NK-92 (cell line): ENCODE results near the gene SRC.

ENCODE experiments used
- DNase-seq: peaks from one replicate; lab custom pipeline; 2025; ENCODE audit not compliant: unreplicated experiment; lab: John Stamatoyannopoulos, UW

The SRC gene

DNA sequence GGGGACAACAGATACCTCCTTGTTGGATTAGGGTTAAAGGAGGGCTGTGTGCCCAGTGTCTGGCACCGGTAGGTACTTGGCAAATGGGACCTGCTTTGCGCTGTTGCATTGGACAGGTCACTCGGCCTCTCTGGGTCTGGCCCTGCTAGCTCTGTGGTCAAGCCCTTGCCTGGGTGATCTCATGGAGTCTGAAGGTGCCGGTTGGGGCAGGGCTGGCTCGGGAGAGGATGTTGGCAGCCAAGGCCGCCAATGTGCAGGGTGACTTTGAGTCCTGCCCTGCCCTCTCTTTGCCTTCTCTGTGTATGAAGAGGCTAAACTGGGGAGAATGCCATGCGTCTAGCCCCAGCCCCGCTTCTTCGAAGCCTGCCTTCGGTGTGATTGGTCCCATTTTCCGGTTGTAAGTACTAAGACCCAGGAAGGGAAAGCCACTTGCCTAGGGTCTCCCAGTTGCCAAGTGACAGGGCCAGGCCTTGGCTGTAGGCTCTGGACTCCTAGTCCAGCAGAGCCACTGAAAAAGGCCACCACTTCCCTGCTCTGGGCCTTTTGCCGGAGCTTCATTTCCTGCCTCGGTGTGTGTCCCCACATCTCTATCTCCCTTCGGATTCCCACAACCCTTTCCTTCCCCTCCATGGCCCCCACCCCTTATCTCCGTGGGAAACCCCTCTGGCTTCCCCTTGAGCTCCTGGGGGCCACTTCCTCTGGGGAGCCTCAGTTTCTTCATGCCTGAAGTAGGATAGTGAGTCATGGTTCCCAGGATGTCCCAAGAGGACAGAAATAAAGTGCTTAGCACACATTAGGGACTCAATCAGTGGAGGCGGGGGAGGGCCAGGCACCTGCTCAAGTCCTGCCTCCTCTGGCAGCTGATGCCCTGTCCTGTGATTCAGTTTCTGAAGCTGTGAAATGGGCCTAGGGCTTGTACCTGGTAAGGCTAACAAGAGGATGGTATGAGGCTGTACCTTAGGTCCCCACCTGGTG lies 3.9 kb downstream of the SRC start:
- no peak for DNase-seq

DNA sequence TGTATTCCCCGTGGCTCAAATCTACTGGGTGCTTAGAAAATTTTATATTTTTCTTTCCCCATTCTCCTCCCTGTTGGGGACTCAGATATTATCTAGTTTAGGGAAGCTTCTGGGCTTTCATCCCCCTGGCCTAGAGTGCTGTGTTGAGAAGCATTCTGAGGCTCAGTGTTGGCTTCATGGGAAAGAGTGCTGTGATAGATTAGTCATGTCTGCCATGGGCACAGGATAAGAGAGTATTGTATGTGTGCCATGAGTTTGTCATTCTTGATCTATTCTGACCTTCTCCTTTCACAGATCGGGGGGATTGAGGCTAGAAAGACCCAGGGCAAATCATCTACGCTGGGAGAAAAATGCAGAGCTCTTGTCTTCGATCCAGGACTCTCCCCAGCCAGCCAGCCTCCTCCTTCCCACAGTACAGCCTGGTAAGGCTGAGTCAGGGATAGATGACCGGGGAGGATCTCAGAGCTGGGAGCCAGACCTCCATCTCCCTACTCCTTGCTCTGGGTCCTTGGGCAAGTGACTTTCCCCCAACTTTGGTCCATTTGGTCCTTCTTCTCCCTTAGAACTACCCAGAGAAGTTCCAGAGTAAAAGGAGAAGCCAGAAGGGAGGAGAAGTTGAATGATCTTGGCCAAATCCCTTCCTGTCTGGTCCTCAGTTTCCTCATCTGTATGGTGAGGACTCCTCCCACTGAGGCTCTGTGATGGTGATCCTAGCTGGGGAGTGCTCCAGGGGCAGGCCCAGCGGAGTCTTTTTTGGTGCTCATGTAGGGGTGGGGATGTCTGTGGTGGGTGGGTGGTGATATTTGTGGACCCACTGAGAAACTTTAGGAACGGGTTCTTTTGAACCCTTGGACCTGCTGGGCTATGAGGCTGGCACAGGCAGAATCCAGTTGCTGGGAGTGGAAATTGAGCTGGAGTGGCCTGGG lies 5.0 kb downstream of the SRC start:
- no peak for DNase-seq

DNA sequence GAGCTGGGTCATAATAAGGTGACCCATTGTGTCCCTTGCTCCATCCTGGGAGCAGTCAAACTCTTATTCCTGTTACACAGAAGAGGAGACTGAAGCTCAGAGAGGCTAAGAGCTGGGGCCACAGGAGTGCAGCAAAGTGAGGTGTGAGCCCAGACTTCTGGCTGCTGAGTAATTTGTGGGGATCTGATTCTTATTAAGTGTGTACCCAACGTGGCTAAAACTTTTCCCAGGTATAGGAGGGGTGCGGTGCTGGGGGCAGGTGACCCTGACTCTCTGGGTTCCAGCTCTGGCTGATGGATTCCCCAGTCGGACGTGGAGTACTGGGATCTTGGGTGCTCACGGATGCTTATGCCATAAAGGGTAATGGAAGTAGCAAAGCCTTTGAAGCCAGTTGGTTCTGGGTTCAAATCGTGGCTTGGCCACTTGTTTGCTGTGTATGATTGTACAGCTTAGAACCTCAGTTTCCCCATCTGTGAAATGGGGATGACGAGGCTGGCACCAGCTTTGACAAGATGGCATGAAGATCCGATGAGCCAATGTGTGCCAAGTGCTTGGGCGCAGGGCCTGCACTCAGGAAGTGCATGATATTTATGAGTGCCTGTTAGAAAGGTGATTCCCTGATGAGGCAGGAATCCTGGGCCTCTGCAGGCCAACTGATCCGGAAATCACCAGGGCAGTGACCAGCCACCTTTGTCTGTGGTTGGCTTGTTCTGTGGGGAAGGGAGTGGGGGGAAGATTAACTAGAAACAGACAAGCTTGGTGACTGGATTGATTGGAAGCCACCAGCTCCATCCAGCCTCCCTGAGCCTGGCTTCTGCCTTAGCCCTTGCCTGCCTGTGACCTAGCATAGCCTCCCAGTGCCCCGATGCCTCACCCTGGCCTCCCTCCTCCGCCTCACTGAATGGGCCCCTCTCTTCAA lies 6.0 kb downstream of the SRC start:
- no peak for DNase-seq

DNA sequence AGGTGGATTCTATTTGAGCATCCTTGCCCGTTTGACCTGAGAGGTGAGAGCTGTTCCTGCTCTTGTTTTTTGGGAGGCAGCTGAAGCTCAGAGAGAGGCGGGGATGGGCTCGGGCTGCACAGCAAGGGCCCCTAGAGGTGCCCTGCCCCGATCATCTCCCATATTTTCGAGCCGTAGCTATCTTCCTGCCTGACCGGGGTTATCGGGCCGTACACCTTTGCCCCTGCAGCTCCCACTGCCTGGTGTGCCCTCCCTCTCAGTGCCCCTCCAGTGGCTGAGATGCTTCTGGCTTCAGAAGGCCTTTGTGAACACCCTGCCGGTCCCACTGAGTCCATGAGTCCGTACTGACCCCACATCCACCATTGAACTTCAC lies 6.7 kb downstream of the SRC start:
- no peak for DNase-seq

DNA sequence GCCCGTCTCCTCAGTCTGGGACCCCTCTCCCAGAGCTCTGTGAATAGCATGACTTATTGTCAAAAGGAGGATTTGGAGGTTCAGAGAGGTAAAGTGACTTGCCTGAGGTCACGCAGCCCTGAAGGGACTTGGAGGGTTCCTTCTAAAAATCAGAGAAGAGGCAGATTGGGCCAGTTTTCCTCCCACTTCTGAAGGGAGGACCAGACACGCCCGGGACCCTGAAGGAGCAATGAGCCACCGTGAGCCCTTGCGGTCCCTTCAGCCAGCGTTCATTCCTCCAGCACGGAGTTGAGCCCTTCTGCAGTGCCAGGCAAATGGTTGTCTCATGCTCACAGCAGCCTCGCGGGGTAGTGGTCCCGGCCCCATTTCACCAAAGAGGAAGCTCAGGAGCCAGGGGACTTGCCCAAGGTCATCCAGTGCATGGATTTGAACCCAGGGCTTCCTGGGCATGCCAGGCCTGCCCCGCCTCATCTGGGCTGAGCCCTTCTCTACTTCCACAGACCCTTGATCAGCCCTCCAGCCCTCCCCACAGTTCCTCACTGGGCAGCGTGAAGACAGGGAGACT lies 7.4 kb downstream of the SRC start:
- DNase-seq, result no peak

DNA sequence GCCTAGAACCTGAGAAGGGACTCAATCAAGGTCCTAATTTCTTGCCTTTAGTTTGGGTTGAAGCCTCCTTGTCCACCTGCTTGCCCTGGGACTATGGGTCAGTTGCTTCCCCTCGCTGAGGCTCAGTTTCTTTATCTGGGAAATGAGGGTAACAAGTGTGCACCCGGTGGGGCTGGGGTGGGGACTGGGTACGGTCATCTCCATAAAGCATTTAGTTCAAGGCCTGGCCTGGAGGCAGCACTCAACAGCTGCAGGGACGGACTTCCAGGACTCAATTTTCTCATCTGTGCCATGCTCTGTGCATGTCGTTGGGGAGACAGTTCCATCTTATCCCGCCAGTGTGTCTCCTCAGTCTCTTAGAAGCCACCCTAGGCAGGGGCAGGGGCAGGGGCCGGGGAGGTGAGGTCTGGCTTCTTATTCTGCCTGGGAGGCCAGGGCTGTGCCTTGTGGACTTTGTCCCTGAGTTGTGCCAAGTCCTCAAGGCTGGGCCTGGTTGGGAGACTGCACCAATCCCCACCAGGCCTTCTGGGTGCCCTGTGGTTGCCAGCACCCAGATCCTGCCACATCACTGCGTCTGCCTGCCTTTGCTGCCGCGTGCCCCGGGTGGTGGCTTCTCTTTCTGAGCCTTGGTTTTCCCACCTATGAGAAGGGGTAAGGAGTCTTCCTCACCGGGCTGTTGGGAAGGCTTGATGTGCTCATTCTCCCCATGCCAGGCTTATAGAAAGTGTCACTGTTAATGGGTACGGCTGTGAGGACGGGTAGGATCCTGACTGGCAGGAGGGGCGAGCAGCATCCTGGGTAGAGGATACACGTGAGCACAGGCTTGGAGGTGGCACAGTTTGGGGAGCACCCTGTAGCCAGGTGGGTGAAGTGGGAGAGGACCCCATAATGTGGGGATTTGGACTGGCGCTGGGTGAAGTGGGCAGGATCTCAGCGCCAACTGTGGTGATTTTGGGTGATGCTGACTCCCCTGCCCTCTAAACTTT lies 8.6 kb downstream of the SRC start:
- DNase-seq, result no peak

DNA sequence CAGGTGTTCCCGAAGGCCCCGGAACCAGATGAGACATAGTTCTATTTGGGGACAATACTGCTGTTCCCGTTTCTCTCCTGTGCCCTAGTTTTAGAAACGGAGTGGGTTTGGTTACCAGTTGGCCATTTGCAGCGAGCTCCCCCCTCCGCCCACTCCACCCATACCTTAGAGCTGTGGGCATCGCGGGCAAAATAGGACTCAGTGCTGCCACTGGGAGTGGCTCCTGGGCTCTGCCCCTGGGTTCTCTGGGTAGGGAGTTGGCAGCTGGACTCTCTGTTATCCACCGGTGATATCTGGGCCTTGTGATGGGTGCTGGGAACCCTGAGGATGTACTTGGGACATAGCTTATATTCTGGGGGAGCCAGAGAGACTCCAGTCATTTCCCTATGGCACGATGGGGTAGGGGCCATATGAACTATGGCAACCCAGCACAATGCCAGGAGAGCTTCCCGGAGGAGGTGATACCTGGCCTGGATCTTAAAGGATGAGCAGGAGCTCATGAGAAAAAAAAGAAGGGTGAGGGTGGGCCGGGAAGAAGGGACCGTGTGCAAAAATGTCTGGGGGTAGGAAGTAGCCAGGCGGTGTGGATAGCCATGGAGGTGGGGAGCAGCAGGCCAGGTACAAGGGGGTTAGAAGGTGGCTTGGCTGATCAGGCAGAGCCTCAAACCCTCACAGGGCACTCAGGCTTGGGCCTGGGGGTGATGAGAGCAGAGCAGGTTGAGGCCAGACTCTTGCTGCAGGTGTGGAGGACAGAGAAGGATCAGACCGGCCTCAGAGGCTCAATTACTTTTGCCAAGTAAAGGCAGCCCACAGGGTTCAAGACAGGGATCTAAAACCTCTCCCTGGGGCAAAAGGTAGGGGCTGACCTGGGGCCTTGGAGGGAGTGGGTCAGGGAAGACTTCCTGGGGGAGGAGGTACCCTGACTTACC lies 9.6 kb downstream of the SRC start:
- DNase-seq, result no peak

DNA sequence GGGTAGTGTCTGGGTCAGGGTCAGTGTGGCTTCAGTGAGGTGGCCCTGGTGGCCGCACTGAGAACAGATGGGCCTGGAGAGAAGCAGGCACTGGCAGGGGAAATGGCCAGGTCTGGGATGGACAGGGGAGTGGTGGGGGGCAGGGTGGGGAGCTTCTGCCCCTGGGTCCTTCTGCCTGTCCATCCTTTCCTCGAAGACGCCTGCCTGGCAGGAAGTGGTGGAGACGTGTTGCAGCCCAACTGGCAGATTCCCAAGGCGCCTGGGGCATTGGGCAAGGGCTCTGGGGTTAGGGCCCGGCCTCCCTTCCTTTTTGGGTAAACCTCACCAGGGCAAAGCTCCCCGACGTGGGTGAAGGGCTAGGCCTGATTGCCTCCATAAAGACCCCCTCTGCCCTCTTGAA lies 10.4 kb downstream of the SRC start:
- DNase-seq, result no peak

DNA sequence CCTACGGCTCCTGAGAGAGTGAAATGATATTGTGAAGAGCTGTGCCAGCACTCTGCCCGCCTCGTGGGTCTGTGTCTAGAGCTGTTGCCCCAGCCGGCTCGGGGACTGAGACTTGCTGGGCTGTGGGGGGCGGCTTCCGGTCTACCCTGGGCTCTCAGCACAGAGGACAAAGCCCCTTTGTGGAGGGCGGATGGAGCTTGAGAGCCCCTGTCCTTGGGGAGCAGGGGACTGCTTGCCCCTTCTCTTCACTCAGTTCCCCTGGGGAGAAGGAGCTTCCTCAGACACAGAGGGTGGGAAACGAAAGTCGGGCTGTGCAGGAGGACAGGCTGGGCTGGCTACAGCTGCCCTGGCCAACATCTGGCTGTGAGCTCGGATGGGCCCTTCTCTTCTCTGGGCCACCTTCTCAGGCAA lies 11.0 kb downstream of the SRC start:
- no peak for DNase-seq

DNA sequence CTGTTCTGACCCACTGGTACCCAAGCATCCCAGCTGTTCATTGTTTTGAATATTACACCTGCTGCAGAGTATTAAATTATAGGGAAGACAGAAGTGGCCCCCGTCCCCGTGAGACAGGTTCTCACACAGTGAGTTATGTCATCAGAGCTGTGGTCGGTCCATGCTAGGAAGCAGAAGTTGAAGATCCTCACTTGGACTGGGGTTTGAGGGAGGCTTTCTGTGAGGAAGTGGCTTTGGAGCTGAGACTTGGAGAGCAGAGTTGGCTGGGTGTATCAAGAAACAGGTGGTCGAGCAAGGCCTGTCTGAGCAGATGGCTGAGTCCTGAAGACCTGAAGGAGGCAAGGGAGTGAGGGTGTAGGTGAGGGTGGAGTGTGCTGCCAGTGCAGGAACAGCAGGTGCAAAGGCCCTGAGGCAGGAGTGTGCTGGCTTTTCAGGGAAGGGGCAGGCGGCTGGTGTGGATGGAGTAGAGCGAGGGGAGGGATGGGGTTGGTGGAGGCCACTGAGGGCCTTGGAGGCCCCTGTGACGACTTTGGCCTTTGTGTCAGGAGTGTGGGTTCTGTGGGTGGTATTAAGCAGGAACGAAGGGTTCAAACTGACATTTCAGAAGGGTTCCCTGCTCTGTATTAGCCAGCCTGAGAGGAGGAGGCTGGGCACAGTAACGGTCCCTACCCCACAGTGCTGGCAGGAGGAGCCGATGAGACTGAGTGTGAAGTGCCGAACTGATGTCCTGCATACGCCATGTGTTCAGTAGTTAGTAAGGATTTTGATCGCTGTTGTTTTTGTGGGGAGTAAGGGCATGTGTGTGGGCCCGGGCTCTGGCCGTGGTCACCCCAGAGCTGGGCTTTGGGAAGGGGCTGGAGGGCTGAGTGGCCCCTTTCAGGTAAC lies 11.8 kb downstream of the SRC start:
- no peak for DNase-seq

DNA sequence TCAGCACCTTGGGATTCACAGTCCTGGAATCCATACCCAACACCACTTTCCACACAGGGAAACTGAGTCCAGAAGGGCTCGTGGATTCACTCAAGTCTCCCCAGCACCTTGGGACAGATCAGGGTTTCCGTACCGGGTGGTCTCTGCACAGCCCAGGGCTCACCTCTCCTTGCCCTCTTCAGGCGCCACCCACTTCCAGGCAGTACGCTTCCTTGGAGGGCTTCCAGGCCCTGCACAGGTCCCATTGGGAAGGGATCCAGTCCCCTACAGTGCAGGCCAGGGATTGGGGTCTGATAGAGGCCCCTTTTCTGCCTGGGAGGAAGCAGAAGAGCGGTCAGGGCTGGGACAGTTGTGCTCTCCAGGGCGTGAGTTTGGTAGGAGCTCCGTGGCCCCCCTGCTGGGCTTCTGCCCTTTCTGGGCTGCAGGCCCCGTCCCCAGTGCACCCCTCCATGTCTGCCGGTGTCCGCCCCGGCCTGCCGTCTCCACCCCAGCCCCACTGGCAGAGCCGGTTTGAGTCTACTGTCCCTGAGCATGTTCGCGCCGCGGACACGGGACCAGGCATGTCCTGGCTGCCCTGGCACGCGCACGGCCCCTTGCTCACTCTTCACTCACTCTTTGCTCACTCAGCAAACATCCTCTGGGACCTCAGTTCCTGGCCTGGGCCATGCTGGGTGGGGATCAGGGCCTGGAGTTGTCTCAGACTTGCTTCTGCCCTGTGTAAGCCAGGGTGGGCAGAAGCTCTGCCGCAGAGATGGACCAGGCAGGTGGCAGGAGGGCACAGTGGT lies 12.6 kb downstream of the SRC start:
- DNase-seq, result no peak

DNA sequence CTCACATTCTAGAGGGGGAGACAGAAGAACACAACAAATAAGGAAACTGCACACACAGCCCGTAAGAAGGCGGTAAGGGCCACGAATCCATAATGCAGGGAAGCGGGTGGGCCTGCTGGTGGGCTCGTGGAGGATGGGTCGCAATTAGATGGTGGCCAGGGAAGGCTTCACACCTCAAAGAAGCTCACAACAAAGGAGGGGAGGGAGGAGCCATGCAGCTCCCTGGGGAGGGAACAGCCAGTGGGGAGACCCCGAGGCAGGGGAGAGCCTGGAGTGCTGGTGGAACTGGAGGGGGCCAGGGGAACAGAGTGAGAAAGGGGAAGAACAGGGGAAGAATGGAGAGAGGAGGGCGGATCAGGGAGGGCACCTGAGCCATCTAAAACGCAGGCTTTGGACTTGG lies 13.4 kb downstream of the SRC start:
- DNase-seq, result no peak

DNA sequence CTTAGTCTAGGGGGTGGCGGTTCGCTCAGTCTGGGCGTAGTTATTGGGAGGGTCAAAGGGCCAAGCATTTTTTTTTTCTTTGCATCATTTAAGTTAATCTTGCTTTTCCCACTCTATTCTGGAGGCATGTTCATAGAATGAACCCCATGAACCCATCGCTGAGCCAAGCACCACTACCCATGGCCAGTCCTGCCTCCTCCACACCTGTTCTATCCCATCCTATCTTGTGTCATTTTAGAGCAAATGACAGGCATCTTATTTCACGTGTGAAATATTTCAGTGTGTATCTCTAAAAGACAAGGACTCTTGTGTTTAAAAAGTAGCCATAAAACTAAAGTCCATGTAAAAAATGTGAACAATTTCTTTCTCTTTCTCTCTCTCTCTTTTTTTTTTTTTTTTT lies 13.9 kb downstream of the SRC start:
- no peak for DNase-seq

DNA sequence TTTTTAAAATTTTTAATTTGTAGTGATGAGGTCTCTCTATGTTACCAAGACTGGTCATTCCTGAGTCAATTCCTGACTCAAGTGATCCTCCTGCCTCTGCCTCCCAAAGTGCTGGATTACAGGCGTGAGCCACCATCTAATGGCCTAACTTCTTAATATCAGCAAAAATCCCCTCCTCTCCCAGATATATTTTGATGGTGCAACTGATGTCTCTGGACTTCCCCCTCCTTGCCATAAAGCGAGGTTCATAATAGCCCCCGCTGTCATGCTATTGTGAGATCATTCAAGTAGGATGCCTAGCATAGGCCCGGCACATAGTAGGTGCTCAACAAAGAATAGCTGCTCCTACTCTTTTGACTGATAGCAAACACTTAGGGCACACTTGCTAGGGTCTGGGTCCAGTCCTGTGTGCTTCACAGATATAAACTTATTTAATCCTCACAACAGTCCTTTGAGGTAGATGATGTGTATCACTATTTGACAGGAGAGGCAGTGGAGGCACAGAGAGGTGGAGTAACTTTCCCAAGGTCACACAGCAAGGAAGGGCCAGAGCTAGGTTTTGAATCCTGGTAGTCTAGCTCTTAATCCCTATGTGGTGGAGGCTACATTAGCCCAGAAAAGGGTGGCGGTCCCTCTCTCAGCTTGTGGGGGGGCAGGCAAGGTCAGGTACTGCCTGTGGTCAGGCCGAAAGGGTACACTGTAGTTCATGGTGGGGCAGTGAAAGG lies 14.6 kb downstream of the SRC start:
- DNase-seq, result no peak

DNA sequence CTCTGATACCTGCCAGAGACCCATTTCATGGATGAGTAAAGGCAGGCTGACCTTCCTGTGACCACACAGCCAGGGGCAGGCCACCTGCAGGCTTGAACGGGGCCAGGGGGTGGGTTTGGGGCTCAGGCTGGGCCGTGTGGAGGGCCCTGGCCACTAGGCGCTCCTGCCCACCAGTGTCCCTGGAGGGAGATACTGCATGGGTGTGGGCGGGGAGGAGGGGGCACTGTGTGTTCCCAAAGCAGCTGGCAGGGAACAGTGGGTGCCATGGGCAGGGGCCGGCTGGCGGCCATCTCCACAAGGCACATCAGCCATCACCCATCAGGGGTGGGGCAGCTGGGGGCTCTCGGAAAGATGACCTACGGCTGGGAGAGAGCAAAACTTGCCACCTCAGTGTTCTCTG lies 15.4 kb downstream of the SRC start:
- DNase-seq, result no peak

DNA sequence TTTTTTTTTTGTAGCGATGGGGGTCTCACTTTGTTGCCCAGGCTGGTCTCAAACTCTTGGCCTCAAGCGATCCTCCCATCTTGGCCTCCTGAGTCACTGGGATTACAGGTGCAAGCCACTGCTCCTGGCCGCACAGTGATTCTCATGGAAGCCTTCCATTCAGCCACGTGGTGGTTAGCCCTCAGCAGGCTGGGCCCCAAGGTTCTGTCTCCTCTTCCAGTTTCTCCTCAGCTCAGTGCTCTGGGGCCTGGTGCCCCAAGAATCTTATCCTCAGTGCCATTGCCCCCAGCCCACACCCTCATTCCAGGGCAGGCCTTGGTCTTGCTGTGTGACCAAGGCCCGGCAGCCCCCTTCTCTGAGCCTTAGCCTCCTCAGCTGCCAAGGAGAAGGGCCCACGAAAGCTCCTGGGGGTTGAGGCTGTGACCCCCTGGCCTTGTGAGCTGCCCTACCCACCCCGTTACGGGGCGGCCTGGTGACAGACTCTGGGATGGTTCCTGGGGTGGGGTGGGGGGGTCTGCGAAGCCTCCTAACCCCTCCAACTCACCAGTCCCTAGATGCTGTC lies 16.4 kb downstream of the SRC start:
- no peak for DNase-seq
